Keratinocyte (primary cell): ENCODE results near the gene UTP14C. TPM values are rescaled to one million over a fixed set of nuclear protein-coding genes. Genes with fewer than 3 reads are reported as not detected.

Experiments used
- DNase-seq: peaks from one replicate; pipeline ENCODE4 v3.0.0-alpha.2; 2011; ENCODE audit warnings: low read depth, missing footprints, low spot score
- FAIRE-seq: peaks from 2 replicates; lab custom pipeline; 2011; peaks lifted over from hg19 to GRCh38; lab: Jason Lieb, UNC
- H2AFZ ChIP-seq: 2 replicates; pipeline ENCODE4 v1.6.0; 2012; ENCODE audit warnings: low read length, control low read depth, inconsistent platforms; ENCODE audit not compliant: control insufficient read depth
- H3K27ac ChIP-seq: 2 replicates; pipeline ENCODE4 v1.5.1; 2011; ENCODE audit warnings: low read length; ENCODE audit not compliant: control insufficient read depth, insufficient read depth
- H3K27me3 ChIP-seq: 3 replicates; pipeline ENCODE4 v1.6.0; 2011; ENCODE audit warnings: low read length; ENCODE audit not compliant: control insufficient read depth, insufficient read depth; ENCODE audit errors: extremely low read depth
- H3K36me3 ChIP-seq, 2 experiments: 2 replicates in 1 of 2; 3 replicates in 1 of 2; pipeline ENCODE4 v1.5.1; 2011; ENCODE audit warnings: low read length in 2 of 2, mild to moderate bottlenecking in 1 of 2; ENCODE audit not compliant: control insufficient read depth in 2 of 2, insufficient read depth in 2 of 2; ENCODE audit errors: extremely low read depth in 1 of 2
- H3K4me1 ChIP-seq: 3 replicates; pipeline ENCODE4 v1.5.1; 2011; ENCODE audit warnings: low read length; ENCODE audit not compliant: control insufficient read depth, insufficient read depth; ENCODE audit errors: extremely low read depth
- H3K4me2 ChIP-seq: 3 replicates; pipeline ENCODE4 v1.6.0; 2011; ENCODE audit warnings: low read depth, low read length; ENCODE audit not compliant: control insufficient read depth, insufficient read depth; ENCODE audit errors: extremely low read depth
- H3K4me3 ChIP-seq, 3 experiments: fragments of 200-600 bp in 1 of 3; sonication (generic) in 1 of 3; 2 replicates in 2 of 3; 3 replicates in 1 of 3; pipeline ENCODE4 v1.5.1; 2011 to 2016; ENCODE audit warnings: low read length in 3 of 3, mild to moderate bottlenecking in 3 of 3, control low read depth in 2 of 3, inconsistent platforms in 1 of 3, low read depth in 1 of 3, mixed read lengths in 1 of 3, mixed run types in 1 of 3, moderate library complexity in 1 of 3; ENCODE audit not compliant: control insufficient read depth in 2 of 3, insufficient read depth in 2 of 3; ENCODE audit errors: extremely low read depth in 1 of 3
- H3K79me2 ChIP-seq: 2 replicates; pipeline ENCODE4 v1.6.0; 2012; ENCODE audit warnings: low read length; ENCODE audit not compliant: control insufficient read depth, insufficient read depth
- H3K9ac ChIP-seq: 3 replicates; pipeline ENCODE4 v1.6.0; 2011; ENCODE audit warnings: low read length; ENCODE audit not compliant: control insufficient read depth, insufficient read depth; ENCODE audit errors: extremely low read depth
- H3K9me1 ChIP-seq: 3 replicates; pipeline ENCODE4 v1.6.0; 2011; ENCODE audit warnings: low read length; ENCODE audit not compliant: control insufficient read depth, insufficient read depth; ENCODE audit errors: extremely low read depth
- H3K9me3 ChIP-seq: 2 replicates; pipeline ENCODE4 v1.5.1; 2012; ENCODE audit warnings: low read depth, low read length; ENCODE audit not compliant: control insufficient read depth
- H4K20me1 ChIP-seq: 3 replicates; pipeline ENCODE4 v1.6.0; 2011; ENCODE audit warnings: low read length; ENCODE audit not compliant: control insufficient read depth, insufficient read depth; ENCODE audit errors: extremely low read depth
- EZH2 ChIP-seq: IDR thresholded peaks from one replicate; pipeline ENCODE4 v1.6.1; 2012; ENCODE audit warnings: inconsistent platforms, mild to moderate bottlenecking, low read length, moderate library complexity
- dilution Hi-C: fragments of 300-500 bp; cut with MboI; formaldehyde crosslinking; loops from one replicate; pipeline ENCODE4 v1.7.0; 2020; ENCODE audit warnings: low sequenced_read_pairs; ENCODE audit not compliant: extremely low pct_ligation_motif_present
- polyA plus RNA-seq, 5 experiments: library from polyadenylated mRNA; depleted of rRNA in 3 of 5; stranded (reverse) in 3 of 5; stranded (forward) in 1 of 5; unstranded in 1 of 5; fragments of >200 nt; gene quantifications; 1 replicate in 1 of 5; 2 replicates in 3 of 5; 3 replicates in 1 of 5; pipeline versions ENCODE4 v1.2.1 to v1.2.3, GENCODE V29; 2011 to 2012; ENCODE audit warnings: missing spikeins in 2 of 5, low read depth in 1 of 5, low replicate concordance in 1 of 5
- TF ChIP-seq, protein P1 (sequence below), 3 experiments: IDR thresholded peaks in 1 of 3; conservative IDR thresholded peaks in 1 of 3; optimal IDR thresholded peaks in 1 of 3; 2 replicates in 2 of 3; 3 replicates in 1 of 3; pipeline versions ENCODE3 to v1.5.1; 2011; ENCODE audit warnings: low read length in 3 of 3, mild to moderate bottlenecking in 3 of 3, moderate library complexity in 2 of 3, control low read depth in 1 of 3, inconsistent platforms in 1 of 3; ENCODE audit not compliant: insufficient read depth in 2 of 3; ENCODE audit errors: extremely low read depth in 1 of 3

Gene UTP14C
- polyA plus RNA-seq, 1 donor (not counting 4 experiments of a cell fraction or from before 2014, with no cell fraction given): 10.8 TPM

DNA sequence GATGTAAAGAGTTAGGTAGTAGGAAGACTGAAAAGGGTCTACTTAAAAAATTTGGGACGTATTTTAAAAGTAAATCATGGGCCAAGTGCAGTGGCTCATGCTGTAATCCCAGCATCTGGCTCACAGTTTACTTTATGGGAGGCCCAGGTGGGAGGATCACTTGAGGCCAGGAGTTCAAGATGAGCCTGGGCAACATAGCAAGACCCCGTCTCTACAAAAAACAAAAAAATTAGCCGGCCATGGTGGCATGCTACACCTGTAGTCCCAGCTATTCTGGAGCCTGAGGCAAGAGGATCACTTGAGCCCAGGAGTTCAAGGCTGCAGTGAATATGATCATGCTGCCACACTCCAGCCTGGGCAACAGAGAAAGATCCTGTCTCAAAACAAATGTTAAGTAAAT lies 23.0 kb downstream of the UTP14C start:
- FAIRE-seq: no peak
- no peak overlapping the region for H2AFZ ChIP-seq
- H3K27ac ChIP-seq: no peak overlapping the region

DNA sequence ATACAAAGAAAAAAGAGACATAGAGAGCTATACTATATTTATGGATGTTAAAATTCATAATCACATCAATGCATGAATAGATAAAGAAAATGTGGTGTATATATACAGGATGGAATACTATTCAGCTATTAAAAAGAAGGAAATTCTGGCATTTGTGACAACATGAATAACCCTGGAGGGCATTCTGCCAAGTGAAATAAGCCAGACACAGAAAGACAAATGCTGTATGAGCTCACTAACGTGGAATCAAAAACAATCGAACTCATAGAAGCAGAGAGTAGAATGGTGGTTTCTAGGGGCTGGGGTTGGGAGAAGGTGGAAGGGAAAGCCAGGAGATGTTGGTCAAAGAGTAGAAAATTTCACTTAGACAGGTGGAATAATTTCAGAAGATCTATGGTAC lies 24.0 kb downstream of the UTP14C start:
- Histone ChIP-seq H2AFZ (no peak overlapping the region), H3K9ac (no peak overlapping the region), H3K9me1 (no peaks in the 10 kb centered on the region), H3K4me3 (no peak overlapping the region), H3K4me2 (no peak overlapping the region), H3K4me1 (no peaks in the 10 kb centered on the region), H3K79me2 (no peaks in the 10 kb centered on the region), H4K20me1 (no peaks in the 10 kb centered on the region), H3K27ac (no peak overlapping the region), H3K9me3 (no peaks in the 10 kb centered on the region), H3K36me3 (no peaks in the 10 kb centered on the region), H3K27me3 (no peaks in the 10 kb centered on the region)
- dilution Hi-C loops: no loop called here
- no peak for FAIRE-seq
- no peak for TF ChIP-seq EZH2
- TF ChIP-seq, protein P1, sequence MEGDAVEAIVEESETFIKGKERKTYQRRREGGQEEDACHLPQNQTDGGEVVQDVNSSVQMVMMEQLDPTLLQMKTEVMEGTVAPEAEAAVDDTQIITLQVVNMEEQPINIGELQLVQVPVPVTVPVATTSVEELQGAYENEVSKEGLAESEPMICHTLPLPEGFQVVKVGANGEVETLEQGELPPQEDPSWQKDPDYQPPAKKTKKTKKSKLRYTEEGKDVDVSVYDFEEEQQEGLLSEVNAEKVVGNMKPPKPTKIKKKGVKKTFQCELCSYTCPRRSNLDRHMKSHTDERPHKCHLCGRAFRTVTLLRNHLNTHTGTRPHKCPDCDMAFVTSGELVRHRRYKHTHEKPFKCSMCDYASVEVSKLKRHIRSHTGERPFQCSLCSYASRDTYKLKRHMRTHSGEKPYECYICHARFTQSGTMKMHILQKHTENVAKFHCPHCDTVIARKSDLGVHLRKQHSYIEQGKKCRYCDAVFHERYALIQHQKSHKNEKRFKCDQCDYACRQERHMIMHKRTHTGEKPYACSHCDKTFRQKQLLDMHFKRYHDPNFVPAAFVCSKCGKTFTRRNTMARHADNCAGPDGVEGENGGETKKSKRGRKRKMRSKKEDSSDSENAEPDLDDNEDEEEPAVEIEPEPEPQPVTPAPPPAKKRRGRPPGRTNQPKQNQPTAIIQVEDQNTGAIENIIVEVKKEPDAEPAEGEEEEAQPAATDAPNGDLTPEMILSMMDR (optimal IDR thresholded peaks at IDR 0.05 in 1 of 3, IDR thresholded peaks at IDR 0.05 in 1 of 3, conservative IDR thresholded peaks at IDR 0.05 in 1 of 3; ENCODE audit: extremely low read depth in 1 of 3, insufficient read depth in 2 of 3, low read length in 3 of 3): no peak
- no peak for DNase-seq

More for the DNA sequence above, 23.0 kb downstream of the UTP14C start:
- H3K4me1 ChIP-seq: no peaks in the 10 kb centered on the region
- no peaks in the 10 kb centered on the region for H4K20me1 ChIP-seq
- no peaks in the 10 kb centered on the region for H3K27me3 ChIP-seq
- no peaks in the 10 kb centered on the region for H3K9me1 ChIP-seq
- H3K4me3 ChIP-seq: no peak overlapping the region
- DNase-seq: no peak
- no peaks in the 10 kb centered on the region for H3K36me3 ChIP-seq
- no peaks in the 10 kb centered on the region for H3K79me2 ChIP-seq
- H3K9ac ChIP-seq: no peak overlapping the region
- TF ChIP-seq EZH2: no peak
- TF ChIP-seq, protein P1 (optimal IDR thresholded peaks at IDR 0.05 in 1 of 3, IDR thresholded peaks at IDR 0.05 in 1 of 3, conservative IDR thresholded peaks at IDR 0.05 in 1 of 3; ENCODE audit: extremely low read depth in 1 of 3, insufficient read depth in 2 of 3, low read length in 3 of 3): no peak
- H3K4me2 ChIP-seq: no peak overlapping the region
- dilution Hi-C loops: no loop called here
- no peaks in the 10 kb centered on the region for H3K9me3 ChIP-seq
